Measurements from ENCODE around the gene NAE1.
"Not testable (repeated sequence)": the region's sequence is repeated elsewhere in the genome, so short reads cannot be mapped to it uniquely, and the experiment has no call there.

Gene NAE1

GRCh38 chr16:66800856-66801255 lies 29.9 kb downstream of the NAE1 start:
- DNase-seq, result no peak

- DNase-seq, result no peak
Observed at GRCh38 chr16:66798161-66798560, 32.6 kb downstream of the NAE1 start.

- DNase-seq, result not testable (repeated sequence)
Observed at GRCh38 chr16:66793984-66794383, 36.8 kb downstream of the NAE1 start.

GRCh38 chr16:66790130-66790733 lies 40.5 kb downstream of the NAE1 start:
- no peak for DNase-seq

- no peak for DNase-seq
Observed at GRCh38 chr16:66787427-66787826, 43.3 kb downstream of the NAE1 start.

- no peak for DNase-seq
Observed at GRCh38 chr16:66786551-66786950, 44.2 kb downstream of the NAE1 start.

GRCh38 chr16:66776457-66776856 lies 54.3 kb downstream of the NAE1 start:
- DNase-seq, result no peak

- DNase-seq, result no peak
Observed at GRCh38 chr16:66774981-66775380, 55.8 kb downstream of the NAE1 start.

GRCh38 chr16:66758086-66758485 lies 72.7 kb downstream of the NAE1 start:
- no peak for DNase-seq

- no peak for DNase-seq
Observed at GRCh38 chr16:66754819-66755218, 76.0 kb downstream of the NAE1 start.

GRCh38 chr16:66754211-66754610 lies 76.6 kb downstream of the NAE1 start:
- DNase-seq, result no peak

GRCh38 chr16:66752958-66753357 lies 77.8 kb downstream of the NAE1 start:
- DNase-seq, result no peak
